GM12874 (cell line): ENCODE results near the gene FAT1.

Source experiments
- TF ChIP-seq, protein P1 (sequence below): IDR thresholded peaks from 2 replicates; pipeline ENCODE4 v1.5.1; 2011; ENCODE audit warnings: low read depth, mild to moderate bottlenecking, control low read depth, low read length, moderate library complexity; ENCODE audit not compliant: insufficient read depth

Gene FAT1

GRCh38 chr4:186599483-186599882 lies 124.2 kb downstream of the FAT1 start:
- TF ChIP-seq, protein P1, sequence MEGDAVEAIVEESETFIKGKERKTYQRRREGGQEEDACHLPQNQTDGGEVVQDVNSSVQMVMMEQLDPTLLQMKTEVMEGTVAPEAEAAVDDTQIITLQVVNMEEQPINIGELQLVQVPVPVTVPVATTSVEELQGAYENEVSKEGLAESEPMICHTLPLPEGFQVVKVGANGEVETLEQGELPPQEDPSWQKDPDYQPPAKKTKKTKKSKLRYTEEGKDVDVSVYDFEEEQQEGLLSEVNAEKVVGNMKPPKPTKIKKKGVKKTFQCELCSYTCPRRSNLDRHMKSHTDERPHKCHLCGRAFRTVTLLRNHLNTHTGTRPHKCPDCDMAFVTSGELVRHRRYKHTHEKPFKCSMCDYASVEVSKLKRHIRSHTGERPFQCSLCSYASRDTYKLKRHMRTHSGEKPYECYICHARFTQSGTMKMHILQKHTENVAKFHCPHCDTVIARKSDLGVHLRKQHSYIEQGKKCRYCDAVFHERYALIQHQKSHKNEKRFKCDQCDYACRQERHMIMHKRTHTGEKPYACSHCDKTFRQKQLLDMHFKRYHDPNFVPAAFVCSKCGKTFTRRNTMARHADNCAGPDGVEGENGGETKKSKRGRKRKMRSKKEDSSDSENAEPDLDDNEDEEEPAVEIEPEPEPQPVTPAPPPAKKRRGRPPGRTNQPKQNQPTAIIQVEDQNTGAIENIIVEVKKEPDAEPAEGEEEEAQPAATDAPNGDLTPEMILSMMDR: no peak

- TF ChIP-seq, protein P1: no peak
Measured at GRCh38 chr4:186598686-186599085, 125.0 kb downstream of the FAT1 start.

- TF ChIP-seq, protein P1: no peak
Measured at GRCh38 chr4:186596850-186597390, 126.7 kb downstream of the FAT1 start.

- TF ChIP-seq, protein P1: no peak
Measured at GRCh38 chr4:186596346-186596745, 127.3 kb downstream of the FAT1 start.

- TF ChIP-seq, protein P1: no peak
Measured at GRCh38 chr4:186593587-186593973, 130.1 kb downstream of the FAT1 start.

DNA sequence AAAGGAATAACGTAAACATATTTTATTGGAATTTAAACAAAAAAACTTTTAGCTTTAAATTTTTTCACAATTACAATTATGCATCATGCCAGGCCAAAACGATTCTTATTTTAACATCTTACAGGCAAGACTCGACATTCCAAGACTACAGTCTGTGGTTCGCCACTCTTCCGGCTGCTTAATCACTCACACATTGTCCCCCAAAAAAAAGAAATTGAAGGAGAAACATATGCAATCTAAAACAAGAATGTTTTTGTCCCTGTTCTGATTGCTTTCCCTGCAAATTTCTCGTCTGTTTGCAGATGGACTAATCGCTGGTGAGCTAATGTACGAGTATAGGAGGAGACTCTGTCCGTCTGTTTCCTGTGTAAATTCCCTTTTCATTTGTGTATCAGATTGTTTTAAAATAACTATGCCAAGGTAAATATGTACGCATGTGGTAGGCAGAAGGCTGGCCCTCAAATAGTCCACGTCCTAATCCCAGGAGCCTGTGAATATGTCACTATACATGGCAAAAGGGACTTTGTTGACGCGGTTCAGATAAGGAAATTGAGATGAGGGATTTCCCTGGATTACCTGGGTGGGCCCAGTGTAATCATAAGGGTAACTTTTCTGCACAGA lies 130.6 kb downstream of the FAT1 start:
- TF ChIP-seq, protein P1: no peak

DNA sequence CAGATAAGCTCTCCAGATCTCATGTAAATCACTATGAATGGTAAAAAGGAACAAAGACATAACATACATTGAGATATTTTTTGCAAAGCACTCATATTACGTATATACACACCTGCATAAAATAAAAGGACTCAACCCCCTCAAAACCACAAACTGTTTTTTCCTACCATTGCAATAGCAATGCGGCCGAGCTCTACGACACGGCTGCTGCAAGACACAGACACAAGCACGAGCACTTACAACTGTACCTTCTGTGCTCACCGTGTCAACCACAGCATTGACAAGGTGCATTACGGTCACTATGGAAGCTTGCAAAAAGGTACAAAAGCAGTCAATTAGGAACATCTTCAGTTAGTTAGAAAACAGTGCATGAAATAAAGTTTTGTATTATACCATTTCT lies 131.2 kb downstream of the FAT1 start:
- TF ChIP-seq, protein P1: no peak
